Astrocyte of the hippocampus (primary cell): Measurements from ENCODE around the gene PPM1M.

ENCODE experiments used
- DNase-seq: peaks from one replicate; pipeline ENCODE4 v3.0.0; 2011; ENCODE audit warnings: low read depth, low spot score

PPM1M gene, protein sequence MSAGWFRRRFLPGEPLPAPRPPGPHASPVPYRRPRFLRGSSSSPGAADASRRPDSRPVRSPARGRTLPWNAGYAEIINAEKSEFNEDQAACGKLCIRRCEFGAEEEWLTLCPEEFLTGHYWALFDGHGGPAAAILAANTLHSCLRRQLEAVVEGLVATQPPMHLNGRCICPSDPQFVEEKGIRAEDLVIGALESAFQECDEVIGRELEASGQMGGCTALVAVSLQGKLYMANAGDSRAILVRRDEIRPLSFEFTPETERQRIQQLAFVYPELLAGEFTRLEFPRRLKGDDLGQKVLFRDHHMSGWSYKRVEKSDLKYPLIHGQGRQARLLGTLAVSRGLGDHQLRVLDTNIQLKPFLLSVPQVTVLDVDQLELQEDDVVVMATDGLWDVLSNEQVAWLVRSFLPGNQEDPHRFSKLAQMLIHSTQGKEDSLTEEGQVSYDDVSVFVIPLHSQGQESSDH

GRCh38 chr3:52245322-52246263 is at the start of gene PPM1M:
Gene PPM1M (plus strand): TSS chr3:52245759. CDS start chr3:52245825, 66 bp downstream.
- DNase-seq: peak; percentile 79

GRCh38 chr3:52195823-52196331 is 49.7 kb upstream of the PPM1M start:
- DNase-seq: no peak

GRCh38 chr3:52196977-52197376 is 48.6 kb upstream of the PPM1M start:
- DNase-seq: no peak

DNA sequence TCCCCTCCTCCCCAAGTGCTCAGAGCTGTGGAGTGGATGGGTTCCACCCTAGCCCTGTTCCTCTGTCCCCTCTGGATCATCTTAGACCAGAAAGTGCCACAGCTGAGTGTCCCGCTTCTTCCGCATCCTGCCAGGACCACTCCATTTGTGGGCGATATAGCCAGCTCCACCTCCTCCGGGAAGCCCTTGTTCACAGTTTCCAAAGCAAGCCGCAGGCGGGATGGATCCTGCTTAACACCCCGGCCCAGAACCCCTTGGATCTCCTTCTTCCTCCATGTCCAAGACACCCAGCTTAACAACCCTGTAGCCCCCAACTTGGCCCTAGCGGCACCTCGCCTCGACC is 48.1 kb upstream of the PPM1M start:
- DNase-seq: no peak

DNA sequence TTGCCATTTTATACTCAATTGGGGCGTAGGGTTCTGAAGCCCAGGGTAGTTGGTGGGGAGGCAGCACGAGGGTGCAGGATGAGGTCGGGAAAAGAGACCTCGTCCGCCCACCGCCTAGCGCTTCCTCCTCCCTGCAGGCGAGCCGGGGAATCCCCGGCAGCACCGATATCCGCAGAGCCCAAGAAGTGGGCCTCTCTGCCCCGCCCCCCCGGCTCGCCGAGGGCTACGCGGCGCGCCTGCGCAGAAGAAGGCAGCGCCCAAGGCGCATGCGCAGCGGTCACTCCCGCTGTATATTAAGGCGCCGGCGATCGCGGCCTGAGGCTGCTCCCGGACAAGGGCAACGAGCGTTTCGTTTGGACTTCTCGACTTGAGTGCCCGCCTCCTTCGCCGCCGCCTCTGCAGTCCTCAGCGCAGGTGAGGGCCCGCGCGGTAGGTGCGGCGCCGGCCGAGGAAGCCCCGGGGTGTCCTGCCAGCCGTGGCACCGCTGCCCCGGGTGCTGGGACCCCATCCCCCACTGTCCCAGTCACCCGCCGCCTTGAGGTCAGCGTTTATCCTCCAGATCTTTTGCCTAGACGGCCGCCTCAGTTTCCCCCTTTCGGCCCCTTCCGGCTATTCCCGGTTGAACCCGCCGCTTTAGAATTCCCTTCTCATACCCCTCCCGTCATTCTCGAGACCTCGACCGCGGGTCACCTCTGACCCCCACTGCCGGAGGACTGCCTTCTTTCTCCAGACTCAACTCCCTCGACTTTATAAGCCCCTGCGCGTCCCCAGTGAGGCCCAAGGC is 47.5 kb upstream of the PPM1M start, which contains the start of gene ALAS1:
ALAS1 (plus strand) TSS at position 319 of the 784 bp plus-strand sequence. CDS start 1,082 bp downstream, outside the sequence.
- peak; percentile 97 for DNase-seq

GRCh38 chr3:52198643-52199608 is 46.6 kb upstream of the PPM1M start:
- no peak for DNase-seq

GRCh38 chr3:52200981-52201679 is 44.4 kb upstream of the PPM1M start:
- DNase-seq: no peak

DNA sequence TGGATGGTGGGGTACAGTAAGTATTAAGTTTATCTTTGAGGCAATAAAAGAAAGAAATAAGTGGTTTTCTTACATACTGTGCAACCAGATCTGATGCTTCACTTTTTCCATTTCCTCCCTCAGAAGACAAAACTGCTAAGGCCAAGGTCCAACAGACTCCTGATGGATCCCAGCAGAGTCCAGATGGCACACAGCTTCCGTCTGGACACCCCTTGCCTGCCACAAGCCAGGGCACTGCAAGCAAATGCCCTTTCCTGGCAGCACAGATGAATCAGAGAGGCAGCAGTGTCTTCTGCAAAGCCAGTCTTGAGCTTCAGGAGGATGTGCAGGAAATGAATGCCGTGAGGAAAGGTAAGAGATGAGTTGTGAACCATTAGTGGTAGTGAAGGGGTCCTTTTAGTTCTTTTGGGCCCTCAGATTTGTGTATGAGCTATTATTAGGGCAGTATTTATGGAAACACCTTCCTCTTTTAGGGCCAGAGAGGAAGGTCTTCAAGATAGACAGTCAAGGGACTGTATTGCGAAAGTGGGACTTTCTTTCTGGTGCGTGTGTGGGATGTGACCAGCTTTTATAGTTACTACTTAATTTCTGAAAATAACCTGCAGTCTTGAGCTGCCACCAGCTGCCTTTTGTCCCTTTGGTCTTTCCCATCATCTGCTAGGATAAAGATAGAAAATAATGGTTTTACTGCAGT is 43.0 kb upstream of the PPM1M start:
- DNase-seq: no peak

GRCh38 chr3:52203701-52204100 is 41.9 kb upstream of the PPM1M start:
- DNase-seq: no peak

GRCh38 chr3:52204337-52205073 is 41.1 kb upstream of the PPM1M start:
- DNase-seq: no peak

DNA sequence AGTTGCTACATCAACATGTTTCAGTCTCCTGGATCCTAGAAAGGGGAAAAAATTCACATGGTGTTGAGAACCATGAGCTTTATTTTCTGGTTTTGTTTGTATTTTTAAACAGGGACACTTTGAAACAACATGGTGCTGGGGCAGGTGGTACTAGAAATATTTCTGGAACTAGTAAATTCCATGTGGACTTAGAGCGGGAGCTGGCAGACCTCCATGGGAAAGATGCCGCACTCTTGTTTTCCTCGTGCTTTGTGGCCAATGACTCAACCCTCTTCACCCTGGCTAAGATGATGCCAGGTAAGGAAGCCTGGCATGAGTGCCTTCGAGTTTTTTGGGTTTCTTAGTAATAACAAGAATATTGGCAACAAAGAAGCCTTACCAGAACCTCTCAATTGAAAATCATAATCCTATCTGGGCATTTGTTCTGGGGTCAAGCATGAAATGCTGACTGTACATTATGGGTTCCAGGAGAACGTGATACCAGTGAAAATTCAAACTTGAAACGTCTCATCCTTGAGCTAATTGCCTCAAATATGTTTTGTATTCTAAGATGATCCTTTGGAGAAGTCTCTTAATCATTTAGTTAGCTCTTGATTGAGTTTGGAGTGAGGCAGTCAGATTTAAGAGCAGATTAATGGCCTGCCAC is 39.7 kb upstream of the PPM1M start:
- DNase-seq: peak; percentile 91

DNA sequence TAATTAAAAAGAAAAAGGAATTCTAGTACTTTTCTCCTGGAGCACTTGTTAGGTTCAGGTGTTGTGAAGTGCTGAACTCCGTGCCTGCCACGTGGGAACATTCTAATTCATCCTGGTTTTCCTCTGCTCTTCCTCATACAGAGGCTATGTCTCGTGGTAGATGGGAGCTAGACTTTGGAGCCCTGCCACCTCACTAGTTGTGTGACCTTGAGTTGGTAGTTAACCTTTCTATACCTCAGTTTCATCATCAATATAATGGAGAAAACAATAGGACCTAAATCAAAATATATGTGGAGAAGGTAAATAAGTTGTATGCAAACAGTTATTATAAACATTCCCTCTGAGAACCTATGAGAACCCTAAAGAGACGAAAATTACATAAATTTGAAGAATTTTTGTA is 37.0 kb upstream of the PPM1M start:
- DNase-seq: no peak

DNA sequence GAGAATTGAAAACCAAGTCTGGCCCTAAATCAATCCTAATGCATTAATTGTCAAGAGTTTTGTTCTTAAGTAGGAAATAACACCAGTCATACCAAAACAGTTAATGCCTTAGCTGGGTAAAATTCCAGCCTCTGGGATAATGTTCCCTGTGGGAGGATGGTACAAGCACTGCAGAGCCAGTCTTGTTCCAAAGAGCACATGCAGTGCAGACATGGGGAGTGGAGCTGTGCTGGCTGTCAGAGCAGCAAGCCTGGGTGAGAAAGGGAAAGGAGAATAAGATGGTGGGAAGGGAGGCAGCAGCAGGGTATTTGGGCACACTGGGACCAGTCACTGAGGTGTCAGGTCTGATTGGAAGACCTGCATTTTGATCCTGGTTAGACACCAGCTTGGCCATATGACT is 35.5 kb upstream of the PPM1M start:
- DNase-seq: no peak

DNA sequence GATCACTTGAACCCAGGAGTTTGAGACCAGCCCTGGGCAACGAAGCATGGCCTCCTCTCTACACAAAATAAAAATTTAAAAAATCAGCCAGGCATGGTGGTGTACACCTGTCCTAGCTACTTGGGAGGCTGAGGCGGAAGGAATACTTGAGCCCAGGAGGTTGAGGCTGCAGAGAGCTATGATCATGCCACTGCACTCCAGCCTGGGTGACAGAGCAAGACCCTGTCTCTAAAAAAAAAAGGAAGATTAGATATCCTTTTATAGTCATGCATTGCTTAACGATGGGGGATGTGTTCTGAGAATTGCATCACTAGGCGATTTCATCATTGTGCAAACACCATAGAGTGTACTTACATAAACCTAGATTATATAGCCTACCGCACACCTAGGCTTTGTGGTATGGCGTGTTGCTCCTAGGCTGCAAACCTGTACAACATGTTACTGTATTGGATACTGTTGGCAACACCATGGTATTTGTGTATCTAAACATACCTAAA is 35.0 kb upstream of the PPM1M start:
- no peak for DNase-seq

GRCh38 chr3:52211268-52211891 is 34.2 kb upstream of the PPM1M start:
- no peak for DNase-seq

DNA sequence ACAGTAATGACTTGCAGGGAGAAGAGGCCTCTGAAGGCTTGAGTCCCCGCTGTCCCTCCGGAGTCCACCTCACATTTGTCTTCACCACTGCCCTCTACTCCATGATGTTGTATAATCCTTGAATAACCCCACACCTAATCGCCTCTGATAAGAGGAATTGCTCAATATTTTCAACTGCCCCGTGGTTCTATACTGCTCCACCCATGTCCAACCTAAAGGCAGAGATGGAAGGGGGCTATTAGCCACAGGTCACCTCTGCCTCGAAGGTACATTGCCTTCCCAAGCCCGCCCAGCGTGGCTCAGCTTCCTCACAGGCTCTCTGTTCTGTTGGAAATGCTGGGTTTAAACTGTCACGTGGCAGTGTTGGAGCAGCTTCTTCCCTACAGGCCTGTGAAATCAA is 32.6 kb upstream of the PPM1M start:
- DNase-seq: no peak

- DNase-seq: no peak
These were observed 31.7 kb upstream of the PPM1M start for GRCh38 chr3:52213901-52214300.
